WTC11 (cell line): ENCODE data around the gene TCF15. TPM values are rescaled to one million over a fixed set of nuclear protein-coding genes. Genes with fewer than 3 reads are reported as not detected.

Source experiments
- ATAC-seq: fragments of 200-7000 bp; cut with Tn5 transposase; 2 replicates; pipeline ENCODE4 v1.10.0; 2021; ENCODE audit warnings: mild to moderate bottlenecking, moderate library complexity
- CTCF ChIA-PET: fragments of 300-600 bp; sonication (Branson Sonifier 250); formaldehyde crosslinking; loops from one replicate; lab custom pipeline; 2021; ENCODE audit warnings: antibody characterized with exemption; lab: Charles Lee
- POLR2A ChIA-PET: fragments of 350-600 bp; sonication (Branson Sonifier 250); formaldehyde crosslinking; loops from one replicate; lab custom pipeline; 2021; ENCODE audit warnings: antibody characterized with exemption; lab: Charles Lee
- DNase-seq: peaks from one replicate; pipeline ENCODE4 v3.0.0; 2021; ENCODE audit warnings: low spot score
- H3K27ac Mint-ChIP-seq: 2 replicates; pipeline ENCODE4 v1.8.0; 2021; ENCODE audit warnings: mixed read lengths
- H3K27me3 Mint-ChIP-seq: 2 replicates; pipeline ENCODE4 v1.8.0; 2021; ENCODE audit warnings: low read depth, mild to moderate bottlenecking, moderate library complexity, mixed read lengths
- H3K36me3 Mint-ChIP-seq: 2 replicates; pipeline ENCODE4 v1.8.0; 2021; ENCODE audit warnings: mixed read lengths
- H3K4me1 Mint-ChIP-seq: 2 replicates; pipeline ENCODE4 v1.8.0; 2022; ENCODE audit warnings: mixed read lengths
- H3K4me3 Mint-ChIP-seq: 2 replicates; pipeline ENCODE4 v1.8.0; 2021; ENCODE audit warnings: mild to moderate bottlenecking, moderate library complexity, mixed read lengths
- H3K9me3 Mint-ChIP-seq: 2 replicates; pipeline ENCODE4 v1.8.0; 2021; ENCODE audit warnings: mixed read lengths
- AFF4 ChIP-seq: sonication (generic); formaldehyde crosslinking; IDR thresholded peaks from 2 replicates; pipeline ENCODE4 v1.8.1; 2023; ENCODE audit warnings: mild to moderate bottlenecking, missing genetic modification reagents, borderline replicate concordance
- E2F1 ChIP-seq: sonication (generic); formaldehyde crosslinking; IDR thresholded peaks from 2 replicates; pipeline ENCODE4 v1.8.0; 2022; ENCODE audit warnings: mild to moderate bottlenecking, missing genetic modification reagents
- ESRRA ChIP-seq: sonication (generic); formaldehyde crosslinking; IDR thresholded peaks from 2 replicates; pipeline ENCODE4 v1.8.1; 2022; ENCODE audit warnings: mild to moderate bottlenecking, missing genetic modification reagents, borderline replicate concordance
- ETV6 ChIP-seq: sonication (generic); formaldehyde crosslinking; IDR thresholded peaks from 2 replicates; pipeline ENCODE4 v1.8.1; 2022; ENCODE audit warnings: mild to moderate bottlenecking, missing genetic modification reagents
- FOXJ3 ChIP-seq: sonication (generic); formaldehyde crosslinking; IDR thresholded peaks from 2 replicates; pipeline ENCODE4 v1.9.0; 2021; ENCODE audit warnings: missing genetic modification reagents, mild to moderate bottlenecking, borderline replicate concordance
- IRF2 ChIP-seq: sonication (generic); formaldehyde crosslinking; IDR thresholded peaks from 2 replicates; pipeline ENCODE4 v1.8.0; 2022; ENCODE audit warnings: low read depth, missing genetic modification reagents, borderline replicate concordance
- KAT7 ChIP-seq: sonication (generic); formaldehyde crosslinking; IDR thresholded peaks from 2 replicates; pipeline ENCODE4 v1.8.1; 2023; ENCODE audit warnings: missing genetic modification reagents, mild to moderate bottlenecking, borderline replicate concordance
- MAX ChIP-seq: sonication (generic); formaldehyde crosslinking; IDR thresholded peaks from 2 replicates; pipeline ENCODE4 v1.8.0; 2022; ENCODE audit warnings: mild to moderate bottlenecking, missing genetic modification reagents
- MYBL2 ChIP-seq: sonication (generic); formaldehyde crosslinking; IDR thresholded peaks from 2 replicates; pipeline ENCODE4 v1.8.1; 2023; ENCODE audit warnings: mild to moderate bottlenecking, moderate library complexity, missing genetic modification reagents
- NFATC4 ChIP-seq: fragments of 250-450 bp; sonication (Bioruptor Pico); IDR thresholded peaks from 2 replicates; pipeline ENCODE4 v1.9.0; 2021; ENCODE audit warnings: mild to moderate bottlenecking
- NFYB ChIP-seq: sonication (generic); formaldehyde crosslinking; conservative IDR thresholded peaks from 2 replicates; pipeline ENCODE4 v1.8.0; 2022; ENCODE audit warnings: low read depth, missing genetic modification reagents
- PRRX2 ChIP-seq: fragments of 250-450 bp; sonication (Bioruptor Pico); IDR thresholded peaks from 2 replicates; pipeline ENCODE4 v1.8.0; 2021; ENCODE audit warnings: mild to moderate bottlenecking
- ZBTB43 ChIP-seq: sonication (generic); formaldehyde crosslinking; IDR thresholded peaks from 2 replicates; pipeline ENCODE4 v1.8.1; 2023; ENCODE audit warnings: mild to moderate bottlenecking, missing genetic modification reagents
- ZMAT4 ChIP-seq: fragments of 250-450 bp; sonication (Bioruptor Pico); IDR thresholded peaks from 2 replicates; pipeline ENCODE4 v1.9.0; 2021; ENCODE audit warnings: mild to moderate bottlenecking
- ZNF396 ChIP-seq: fragments of 250-450 bp; sonication (Bioruptor Pico); IDR thresholded peaks from 2 replicates; pipeline ENCODE4 v1.8.0; 2021; ENCODE audit warnings: mild to moderate bottlenecking, moderate library complexity, borderline replicate concordance
- ZNF416 ChIP-seq: fragments of 250-450 bp; sonication (Bioruptor Pico); IDR thresholded peaks from 2 replicates; pipeline ENCODE4 v1.9.0; 2021; ENCODE audit warnings: mild to moderate bottlenecking, inconsistent platforms
- ZNF423 ChIP-seq: fragments of 250-450 bp; sonication (Bioruptor Pico); IDR thresholded peaks from 2 replicates; pipeline ENCODE4 v2.1.2; 2022; ENCODE audit warnings: mild to moderate bottlenecking, moderate library complexity
- ZNF532 ChIP-seq: fragments of 250-450 bp; sonication (Bioruptor Pico); IDR thresholded peaks from 2 replicates; pipeline ENCODE4 v1.9.0; 2021; ENCODE audit warnings: mild to moderate bottlenecking, borderline replicate concordance
- total RNA-seq: library from RNA; stranded (reverse); gene quantifications from 3 replicates; pipeline ENCODE4 v1.2.3, GENCODE V29; 2021

Gene TCF15
- total RNA-seq, 1 experiment from 2014 or later = 3.8 TPM

- TF ChIP-seq AFF4 (CRISPR knock-in tag) (no peak), PRRX2 (CRISPR knock-in tag) (no peak), MYBL2 (no peak)
- TF ChIP-seq, all 79 proteins: peak for 13
Measured at GRCh38 chr20:574297-574942, 35.7 kb downstream of the TCF15 start (continued).

GRCh38 chr20:573414-574296 lies 36.5 kb downstream of the TCF15 start:
- DNase-seq (no peak), ATAC-seq (no peak)
- Mint-ChIP-seq H3K4me3 (no peak overlapping the region), H3K27me3 (peaks cover 6% of the 10 kb centered on the region; the same call in 1 of the 2 replicates), H3K36me3 (no peaks in the 10 kb centered on the region), H3K4me1 (peaks cover 55% of the 10 kb centered on the region), H3K27ac (peak overlapping the region; percentile 68; the same call in 1 of the 2 replicates), H3K9me3 (no peaks in the 10 kb centered on the region)
- ChIA-PET CTCF (interaction anchor here (0.5 to 5.4 kb wide), 7 partner anchors 12 to 166 kb away, joined by 3 to 46 read pairs (median 13); partner anchors contain the start of gene CSNK2A1), POLR2A (interaction anchor here (0.8 to 1.0 kb wide), 2 partner anchors 30 to 39 kb away, joined by 3 to 4 read pairs; partner anchors contain the start of gene CSNK2A1)
- no peak for TF ChIP-seq ZNF416 (CRISPR knock-in tag)
- no peak for TF ChIP-seq ETV6
- no peak for TF ChIP-seq ZNF532 (CRISPR knock-in tag)
- TF ChIP-seq NFYB = no peak
- no peak for TF ChIP-seq IRF2 (CRISPR knock-in tag)
- TF ChIP-seq ZNF423 = no peak
- TF ChIP-seq ESRRA (CRISPR knock-in tag) = no peak
- no peak for TF ChIP-seq ZBTB43 (CRISPR knock-in tag)
- no peak for TF ChIP-seq ZMAT4
- no peak for TF ChIP-seq MYBL2
- TF ChIP-seq E2F1 (CRISPR knock-in tag) = no peak
- TF ChIP-seq MAX (CRISPR knock-in tag) = no peak
- TF ChIP-seq FOXJ3 (CRISPR knock-in tag) = no peak
- no peak for TF ChIP-seq AFF4 (CRISPR knock-in tag)
- TF ChIP-seq ZNF396 = no peak
- no peak for TF ChIP-seq NFATC4 (CRISPR knock-in tag)
- no peak for TF ChIP-seq KAT7 (CRISPR knock-in tag)
